ENCODE measurements around the gene UNC45A. TPM values are rescaled to one million over a fixed set of nuclear protein-coding genes. Genes with fewer than 3 reads are reported as not detected.

Gene UNC45A
- total RNA-seq, 4 donors from 2014 or later, result 25.4 to 68.2 (median 49.8) TPM

DNA sequence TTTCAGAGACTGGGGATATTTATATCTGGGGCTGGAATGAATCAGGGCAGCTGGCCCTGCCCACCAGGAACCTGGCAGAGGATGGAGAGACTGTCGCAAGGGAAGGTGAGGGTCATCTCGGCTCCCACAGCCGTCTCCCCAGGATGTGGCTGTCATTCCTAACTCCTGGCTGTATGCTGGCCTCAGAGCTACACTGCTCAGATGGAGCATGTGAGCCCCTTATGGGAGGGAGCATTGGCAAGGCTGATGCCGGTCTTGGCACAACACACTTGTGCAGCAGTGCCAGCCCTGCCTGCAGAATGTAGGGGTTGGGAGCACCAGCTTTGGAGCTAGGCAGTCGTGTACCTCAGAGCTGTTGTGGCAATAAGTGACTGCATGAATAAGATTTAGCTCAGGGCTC lies 24.8 kb downstream of the UNC45A start:
- TF ChIP-seq CTCF (IDR thresholded peaks at IDR 0.05; ENCODE audit: low read depth), result no peak

- no peak for TF ChIP-seq CTCF (IDR thresholded peaks at IDR 0.05; ENCODE audit: low read depth)
Measured at GRCh38 chr15:90960298-90961091, 25.4 kb downstream of the UNC45A start.

DNA sequence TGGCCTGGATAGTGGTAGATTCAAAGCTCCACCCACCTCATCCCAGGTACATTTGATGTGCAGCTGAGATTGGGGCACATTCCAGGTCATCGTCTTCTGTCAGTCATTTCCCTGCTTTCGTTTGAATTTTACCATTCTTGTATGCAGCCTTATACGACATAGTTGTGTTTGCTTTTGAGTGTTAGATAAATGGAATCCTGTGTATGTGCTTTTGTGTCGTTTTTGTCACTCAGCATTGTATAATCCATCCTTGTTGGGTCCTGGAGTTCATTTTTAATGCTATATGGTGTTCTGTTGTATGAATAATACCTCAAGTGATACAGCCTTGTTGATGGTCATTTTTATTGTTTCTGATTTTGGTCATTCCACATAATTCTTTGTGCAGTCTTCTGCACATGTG lies 26.9 kb downstream of the UNC45A start:
- TF ChIP-seq CTCF (IDR thresholded peaks at IDR 0.05; ENCODE audit: low read depth), result no peak

- TF ChIP-seq CTCF (IDR thresholded peaks at IDR 0.05; ENCODE audit: low read depth), result no peak
Measured at GRCh38 chr15:90966262-90966661, 31.2 kb downstream of the UNC45A start.

GRCh38 chr15:90967206-90967605 lies 32.1 kb downstream of the UNC45A start:
- TF ChIP-seq CTCF (IDR thresholded peaks at IDR 0.05; ENCODE audit: low read depth), result no peak

DNA sequence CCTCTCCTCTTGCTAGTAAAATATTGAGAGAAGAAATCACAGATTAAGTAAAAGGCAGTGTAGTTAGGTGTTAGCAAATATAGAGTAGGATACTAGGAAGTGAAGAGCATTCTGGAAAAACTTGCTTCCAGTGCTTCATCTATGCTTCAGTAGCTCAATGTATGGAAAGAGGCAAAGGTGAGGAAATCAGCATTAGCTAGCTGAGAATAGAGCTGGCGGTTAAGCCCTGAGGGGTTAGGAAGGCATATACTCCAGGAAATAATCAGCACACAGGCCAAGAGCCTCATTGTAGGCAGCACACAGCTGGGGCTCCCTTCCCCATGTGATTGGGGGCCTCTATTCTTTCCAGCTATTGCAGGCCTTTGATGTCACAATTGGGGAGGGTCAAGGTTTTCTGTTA lies 33.3 kb downstream of the UNC45A start:
- no peak for TF ChIP-seq CTCF (IDR thresholded peaks at IDR 0.05; ENCODE audit: low read depth)

DNA sequence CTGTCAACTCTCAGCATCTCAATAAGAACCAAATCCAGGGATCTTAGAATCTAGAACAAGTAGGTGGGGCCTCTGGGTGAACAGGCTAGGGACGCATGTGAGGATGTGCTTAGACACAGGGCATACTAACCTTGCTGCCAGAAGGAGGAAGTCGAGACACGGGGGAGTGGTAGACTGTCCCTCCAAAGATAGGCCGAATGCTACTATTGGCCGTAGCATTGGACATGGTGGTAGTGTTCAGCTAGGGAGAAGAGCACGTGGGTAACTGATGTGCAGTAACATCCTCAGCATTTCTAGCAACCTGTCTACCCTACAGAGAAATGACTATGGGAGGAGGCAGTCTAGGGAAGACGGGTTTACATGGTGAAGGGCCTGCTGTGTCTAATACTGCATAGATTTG lies 35.2 kb downstream of the UNC45A start:
- TF ChIP-seq CTCF (IDR thresholded peaks at IDR 0.05; ENCODE audit: low read depth), result no peak
